Vagina (tissue), 2 donors: ENCODE results near the gene PACRG.

Experiments used
- CTCF ChIP-seq, 3 experiments: fragments of 450-650 bp in 2 of 3; fragments of 200-600 bp in 1 of 3; sonication (generic) in 1 of 3; IDR thresholded peaks; one replicate each; pipeline ENCODE4 v1.5.1; 2017 to 2019; ENCODE audit warnings: antibody characterized with exemption in 3 of 3, mild to moderate bottlenecking in 2 of 3, moderate library complexity in 2 of 3
- POLR2A ChIP-seq, 2 donors: fragments of 450-650 bp; IDR thresholded peaks; one replicate each; pipeline ENCODE4 v1.6.1; 2017; ENCODE audit warnings: antibody characterized with exemption in 2 of 2, mild to moderate bottlenecking in 2 of 2, moderate library complexity in 2 of 2

- TF ChIP-seq CTCF (IDR thresholded peaks at IDR 0.05) (no peak), POLR2A (IDR thresholded peaks at IDR 0.05) (no peak)
Measured at GRCh38 chr6:163218361-163218894, 490.7 kb downstream of the PACRG start.
